Kidney tubule cell (primary cell): Measurements from ENCODE around the gene RIT2.

Experiments used
- DNase-seq: peaks from one replicate; pipeline ENCODE4 v3.0.0-alpha.2; 2018; ENCODE audit warnings: low spot score

Gene RIT2

GRCh38 chr18:42929181-42929580 lies 186.3 kb downstream of the RIT2 start:
- no peak for DNase-seq

DNA sequence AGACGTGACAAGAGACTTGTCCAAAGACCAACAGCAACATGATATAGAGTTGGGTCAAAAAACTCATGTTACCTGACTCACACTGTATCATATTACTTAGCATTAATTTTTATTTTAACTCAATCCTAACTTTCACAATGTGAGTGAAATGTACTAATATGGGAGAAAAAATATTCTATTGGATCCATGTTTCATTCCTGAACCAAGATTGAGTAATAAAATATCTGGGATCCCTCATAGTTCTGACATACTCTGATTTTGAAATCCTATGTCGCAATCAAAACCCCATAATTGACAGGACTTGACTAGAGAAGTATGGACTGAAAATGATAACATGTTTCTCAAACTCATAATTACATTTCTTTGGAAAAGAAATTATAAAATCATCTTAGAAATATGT lies 190.4 kb downstream of the RIT2 start:
- no peak for DNase-seq

GRCh38 chr18:42922363-42922762 lies 193.1 kb downstream of the RIT2 start:
- no peak for DNase-seq

- DNase-seq: no peak
These were observed 194.2 kb downstream of the RIT2 start for GRCh38 chr18:42921226-42921737.

- no peak for DNase-seq
These were observed 194.9 kb downstream of the RIT2 start for GRCh38 chr18:42920621-42921020.

DNA sequence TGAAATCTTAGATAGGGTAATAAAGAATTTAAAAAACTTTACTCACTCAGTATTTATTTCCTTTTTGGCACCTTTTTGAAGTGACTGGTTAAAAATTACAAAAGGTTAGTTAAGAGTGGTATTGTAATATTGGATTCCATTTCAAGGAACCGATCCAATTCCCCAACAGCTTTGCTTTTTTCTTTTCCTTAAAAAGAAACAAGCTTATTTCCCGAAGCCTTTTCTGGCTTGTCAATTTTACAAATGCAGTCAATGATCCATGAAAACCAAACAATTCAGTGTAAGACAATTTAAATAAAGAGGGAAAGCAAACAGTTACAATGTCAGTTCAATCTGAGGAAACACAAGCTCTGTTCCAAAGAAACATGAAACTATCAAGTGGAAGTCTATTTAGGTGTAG lies 200.2 kb downstream of the RIT2 start:
- DNase-seq: peak; percentile 30

DNA sequence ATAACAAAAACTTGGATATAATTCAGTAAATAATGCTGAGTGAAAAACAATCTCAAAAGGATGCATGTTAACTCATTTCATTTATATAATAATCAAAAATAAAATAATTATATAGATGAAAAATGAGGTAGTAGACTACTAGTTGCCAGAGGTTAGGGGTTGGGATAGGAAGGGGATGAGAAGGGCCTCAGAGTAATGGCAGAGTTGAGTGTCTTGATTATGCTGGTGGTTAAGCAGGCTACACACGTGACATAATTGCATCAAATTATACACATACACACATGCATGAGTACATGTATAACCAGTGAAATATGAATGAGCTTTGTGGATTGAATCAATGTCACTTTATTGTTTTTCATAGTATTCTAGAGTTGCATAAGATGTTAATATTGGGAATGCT lies 201.0 kb downstream of the RIT2 start:
- no peak for DNase-seq

DNA sequence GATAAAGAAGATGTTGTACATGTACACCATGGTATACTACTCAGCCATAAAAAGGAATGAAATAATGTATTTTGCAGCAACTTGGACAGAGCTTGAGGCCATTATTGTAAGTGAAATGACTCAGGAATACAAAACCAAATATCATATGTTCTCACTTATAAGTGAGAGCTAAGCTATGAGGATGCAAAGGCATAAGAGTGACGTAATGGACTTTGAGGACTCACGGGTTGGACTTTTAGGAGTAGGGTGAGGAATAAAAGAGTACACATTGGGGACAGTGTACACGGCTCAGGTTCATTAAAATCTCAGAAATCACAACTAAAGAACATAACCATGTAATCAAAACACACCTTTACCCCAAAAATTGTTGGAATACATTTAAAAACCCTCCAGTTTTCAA lies 206.4 kb downstream of the RIT2 start:
- no peak for DNase-seq

DNA sequence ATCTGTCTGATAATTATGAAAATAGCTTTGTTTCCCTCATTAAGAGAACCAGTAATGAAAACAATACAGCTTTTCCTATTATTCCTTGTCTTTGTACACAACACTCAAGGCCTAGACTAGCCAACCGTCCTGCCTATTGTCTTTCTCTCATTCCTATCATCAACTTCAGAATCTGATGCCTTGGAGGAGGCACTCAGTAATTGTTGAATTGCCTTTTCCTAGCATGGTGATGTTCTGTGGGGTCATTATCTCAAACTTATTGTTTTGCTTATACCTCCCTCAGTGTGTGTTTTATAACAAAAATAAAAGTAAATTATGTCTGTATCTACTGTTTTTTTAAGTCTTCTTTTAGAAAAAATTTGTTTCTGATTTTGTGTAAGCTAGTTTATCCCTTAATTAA lies 208.7 kb downstream of the RIT2 start:
- DNase-seq: no peak

- DNase-seq: peak; percentile 49
These were observed 214.3 kb downstream of the RIT2 start for GRCh38 chr18:42901161-42901560.

DNA sequence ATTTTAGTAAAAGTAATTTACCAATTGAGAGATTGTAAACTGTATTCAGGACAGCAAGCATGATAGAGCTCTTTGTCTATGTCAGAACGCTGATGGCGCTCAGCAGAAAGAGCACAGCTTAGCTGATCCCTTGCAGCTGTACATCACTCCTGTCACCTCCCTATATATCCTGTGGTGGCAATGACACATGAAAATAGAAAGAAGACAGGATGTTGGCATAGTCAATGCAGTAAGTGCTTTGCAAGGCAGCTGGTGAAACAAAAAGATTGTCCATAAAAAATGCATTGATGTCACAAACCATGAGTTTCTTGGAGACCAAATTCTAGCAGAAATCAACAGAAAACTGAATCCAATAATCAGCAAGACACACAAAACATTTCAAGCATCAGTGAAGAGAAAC lies 221.5 kb downstream of the RIT2 start:
- DNase-seq: no peak

DNA sequence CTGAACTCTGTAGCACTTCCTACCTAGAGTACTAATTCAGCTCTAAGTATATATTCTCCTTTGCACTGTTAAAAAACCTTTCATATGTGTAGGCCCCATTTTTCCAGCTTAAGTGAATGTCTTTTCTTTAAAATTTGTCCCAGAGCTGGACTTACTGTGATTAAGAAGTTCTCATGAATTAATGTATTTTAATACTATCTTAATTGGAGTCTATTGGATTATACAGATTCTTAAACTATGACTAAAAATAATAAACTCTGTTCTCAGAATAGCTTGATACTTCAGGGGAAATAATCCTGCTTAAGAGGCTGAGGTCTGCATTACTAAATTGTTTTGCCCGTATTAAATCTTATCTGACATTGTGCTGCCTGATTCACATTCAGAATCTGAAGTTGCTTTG lies 223.3 kb downstream of the RIT2 start:
- no peak for DNase-seq

DNA sequence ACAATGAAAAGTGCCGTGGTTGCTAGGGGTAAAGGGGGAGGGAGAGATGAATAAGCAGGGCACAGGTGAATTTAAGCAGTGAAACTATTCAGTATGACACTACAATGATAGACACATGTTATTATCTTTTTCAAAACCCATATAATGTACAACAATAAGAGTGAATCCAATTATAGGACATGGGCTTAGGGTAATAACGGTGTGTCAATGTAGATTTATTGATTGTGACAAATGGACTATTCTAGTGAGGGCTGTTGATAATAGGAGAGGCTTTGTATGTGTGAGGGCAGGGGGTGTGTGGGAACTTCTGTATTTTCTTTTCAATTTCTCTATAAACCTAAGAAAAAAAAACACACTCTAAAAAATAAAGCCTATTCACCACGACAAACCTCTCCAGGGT lies 223.8 kb downstream of the RIT2 start:
- DNase-seq: no peak

GRCh38 chr18:42883169-42883568 lies 232.3 kb downstream of the RIT2 start:
- no peak for DNase-seq

- DNase-seq: no peak
These were observed 233.4 kb downstream of the RIT2 start for GRCh38 chr18:42882122-42882521.

DNA sequence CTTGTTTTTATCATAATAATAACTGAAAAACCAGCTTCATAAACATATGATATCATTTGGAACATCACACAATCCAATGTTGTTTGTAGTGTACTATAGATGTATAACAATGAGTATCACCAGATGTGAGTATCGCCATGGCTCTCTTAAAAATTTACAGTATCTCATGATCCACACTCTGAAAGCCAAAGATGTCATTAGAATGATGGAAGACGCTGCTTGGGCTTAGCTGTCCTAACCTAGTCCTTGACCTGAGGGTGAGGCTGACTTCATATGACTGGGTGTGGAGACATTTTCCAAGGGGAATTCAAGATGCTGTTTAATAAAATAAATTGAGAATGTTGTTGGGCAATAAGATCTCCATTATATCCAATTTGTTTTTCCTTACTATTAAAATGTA lies 242.6 kb downstream of the RIT2 start:
- DNase-seq: no peak

DNA sequence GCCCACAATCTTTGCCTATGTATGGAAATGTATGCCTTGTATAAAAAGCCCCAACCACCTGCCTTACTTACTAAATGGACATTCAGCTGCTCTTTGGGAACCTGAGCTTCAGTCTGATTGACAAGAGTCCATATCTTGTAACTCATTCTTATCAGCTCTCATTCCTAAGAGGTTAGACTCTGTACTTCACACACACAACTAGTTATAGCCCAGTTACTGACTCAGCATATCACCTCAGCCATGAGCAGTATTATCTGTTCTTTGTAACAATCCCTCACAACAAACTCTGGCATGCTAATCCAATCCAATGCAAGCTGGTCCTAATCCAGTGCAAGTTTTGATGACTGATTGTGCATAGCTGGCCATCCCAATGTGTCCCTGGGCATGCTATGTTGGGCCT lies 250.6 kb downstream of the RIT2 start:
- no peak for DNase-seq

GRCh38 chr18:42861271-42861670 lies 254.2 kb downstream of the RIT2 start:
- DNase-seq: no peak

- no peak for DNase-seq
These were observed 254.9 kb downstream of the RIT2 start for GRCh38 chr18:42860548-42860947.

- peak; percentile 59 for DNase-seq
These were observed 255.5 kb downstream of the RIT2 start for GRCh38 chr18:42860011-42860410.

DNA sequence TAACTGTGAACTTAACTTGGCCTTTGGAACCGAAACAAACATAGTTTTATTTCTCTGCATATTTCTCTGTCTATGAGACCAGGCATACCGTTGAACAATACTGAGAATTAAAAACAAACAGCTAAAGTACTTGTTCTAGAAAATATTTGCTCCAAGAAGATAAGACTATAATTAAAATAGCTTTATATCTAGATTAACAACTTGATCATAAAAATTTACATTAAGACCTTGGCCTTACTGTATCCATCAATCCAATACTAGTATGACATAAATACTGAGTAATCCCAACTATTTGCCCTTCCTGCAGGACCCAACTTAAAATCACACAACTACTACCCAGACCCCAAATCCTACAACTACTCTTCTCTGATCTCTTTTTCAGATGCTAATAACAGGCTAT lies 260.9 kb downstream of the RIT2 start:
- DNase-seq: no peak

GRCh38 chr18:42850174-42851083 lies 265.1 kb downstream of the RIT2 start:
- DNase-seq: no peak

- no peak for DNase-seq
These were observed 276.1 kb downstream of the RIT2 start for GRCh38 chr18:42839408-42839807.

DNA sequence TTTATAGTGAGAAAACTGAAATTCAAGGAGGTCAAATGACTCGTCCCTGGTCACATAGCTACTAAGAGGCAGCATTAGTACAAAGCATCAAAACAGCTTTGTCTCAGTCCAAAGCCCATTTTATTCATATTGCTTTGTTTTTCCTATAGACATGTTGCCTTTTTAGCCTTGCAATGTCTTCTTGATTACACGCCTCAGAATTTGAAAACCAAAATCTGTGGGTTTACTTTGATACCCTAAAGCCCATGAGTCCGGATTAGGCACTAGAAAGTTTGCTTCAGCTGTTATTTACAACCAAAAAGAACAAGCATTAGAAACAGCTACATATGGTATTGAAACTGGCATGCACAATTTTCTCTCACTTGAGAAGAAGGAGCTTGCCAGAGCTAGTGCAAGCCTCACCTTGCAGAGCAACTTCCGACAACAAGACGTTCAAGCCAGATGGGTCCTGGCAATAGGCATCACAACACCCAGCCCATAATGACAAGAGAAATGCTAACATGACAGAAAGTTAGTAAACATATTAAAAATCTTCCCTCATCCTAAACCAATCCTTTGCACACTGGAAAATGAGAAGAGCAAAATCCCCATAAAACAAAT lies 276.8 kb downstream of the RIT2 start:
- DNase-seq: no peak
